Activated naive CD8-positive, alpha-beta T cell treated with anti-CD3 and anti-CD28 coated beads, Interleukin-2, amount 50 U/mL, for 16 hours (primary cell): ENCODE measurements around the gene NCAPD3.

Experiments
- DNase-seq: peaks from one replicate; pipeline ENCODE4 v3.0.0-alpha.2; 2020; ENCODE audit warnings: low read depth, low spot score

The NCAPD3 gene

GRCh38 chr11:134252346-134253187, 28.8 kb upstream of the NCAPD3 start:
- DNase-seq = no peak

DNA sequence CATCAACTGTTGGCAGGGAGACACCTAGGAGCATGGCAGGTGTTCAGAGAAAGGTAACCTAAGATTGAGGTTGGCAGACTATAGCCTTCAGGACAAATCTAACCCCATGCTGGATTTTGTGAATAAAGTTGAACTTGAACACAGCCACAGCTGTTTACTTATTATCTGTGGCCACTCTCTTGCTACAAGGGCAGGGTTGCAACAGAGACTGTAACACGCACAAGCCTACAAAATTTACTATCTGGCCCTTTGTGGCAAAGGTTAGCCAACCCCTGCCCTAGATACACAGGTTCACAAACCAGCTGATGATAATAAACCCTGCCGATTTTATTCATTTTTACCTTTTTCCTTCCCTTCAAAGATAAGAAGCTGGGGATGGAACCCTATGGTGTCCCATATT, 26.9 kb upstream of the NCAPD3 start:
- no peak for DNase-seq

- no peak for DNase-seq
Measured at GRCh38 chr11:134250246-134250645, 26.5 kb upstream of the NCAPD3 start.

- DNase-seq = no peak
Measured at GRCh38 chr11:134248910-134249480, 25.2 kb upstream of the NCAPD3 start.

DNA sequence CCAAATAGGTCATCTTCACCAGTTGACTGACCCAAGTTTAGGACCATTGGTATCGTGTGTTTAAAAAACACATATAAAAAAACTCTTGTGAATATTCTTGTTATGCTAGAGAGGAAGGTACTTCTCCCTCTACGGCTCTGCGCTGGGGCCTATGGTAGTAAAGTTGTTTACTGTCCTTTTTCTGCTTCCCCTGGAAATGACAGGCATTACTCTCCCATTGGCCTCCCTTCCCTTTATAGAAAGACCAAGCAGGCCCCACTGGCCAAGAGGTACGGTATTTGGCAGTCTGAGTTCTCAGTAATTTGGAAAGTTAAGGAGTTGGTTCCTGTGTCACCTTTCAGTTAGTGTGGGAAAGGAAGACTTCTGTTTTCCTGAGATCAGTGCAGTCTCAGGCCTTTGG, 22.9 kb upstream of the NCAPD3 start:
- no peak for DNase-seq

GRCh38 chr11:134246100-134246499, 22.3 kb upstream of the NCAPD3 start:
- DNase-seq = no peak

DNA sequence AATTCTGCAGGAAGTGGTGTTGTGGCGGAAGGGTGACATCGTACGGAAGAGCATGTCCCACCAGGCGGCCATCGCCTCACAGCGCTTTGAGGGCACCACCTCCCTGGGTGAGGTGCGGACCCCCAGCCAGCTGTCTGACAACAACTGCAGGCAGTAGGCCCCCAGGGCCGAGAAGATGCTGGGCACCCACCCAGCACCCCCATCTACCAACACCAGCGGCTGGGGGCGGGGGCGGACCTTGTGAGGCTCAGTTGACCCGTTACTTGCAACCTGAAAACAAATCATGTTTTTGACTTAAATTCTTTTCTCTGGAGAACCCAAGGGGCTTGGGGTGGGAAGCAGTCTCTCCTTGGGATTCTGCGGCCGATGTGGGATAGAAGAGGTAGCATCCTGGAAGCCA, 21.7 kb upstream of the NCAPD3 start:
- DNase-seq = no peak

DNA sequence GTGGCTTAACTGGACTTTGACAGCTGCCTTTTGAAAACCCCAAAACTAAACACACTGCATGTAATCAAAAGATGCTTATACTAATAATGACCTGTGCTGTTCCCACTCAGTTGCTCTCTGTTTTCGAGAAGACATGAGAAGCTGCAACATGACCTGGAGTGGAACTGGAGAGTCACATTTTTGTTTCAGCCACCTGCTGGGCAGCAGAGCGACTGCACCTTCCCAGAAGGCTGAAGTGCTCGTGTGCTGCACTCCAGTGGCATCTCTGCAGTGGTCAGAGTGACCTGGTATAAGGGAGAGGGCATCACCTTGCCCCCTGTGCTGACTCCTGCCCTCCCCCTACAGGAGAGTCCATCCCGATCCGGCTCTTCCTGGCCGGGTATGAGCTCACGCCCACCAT, 20.8 kb upstream of the NCAPD3 start:
- no peak for DNase-seq

DNA sequence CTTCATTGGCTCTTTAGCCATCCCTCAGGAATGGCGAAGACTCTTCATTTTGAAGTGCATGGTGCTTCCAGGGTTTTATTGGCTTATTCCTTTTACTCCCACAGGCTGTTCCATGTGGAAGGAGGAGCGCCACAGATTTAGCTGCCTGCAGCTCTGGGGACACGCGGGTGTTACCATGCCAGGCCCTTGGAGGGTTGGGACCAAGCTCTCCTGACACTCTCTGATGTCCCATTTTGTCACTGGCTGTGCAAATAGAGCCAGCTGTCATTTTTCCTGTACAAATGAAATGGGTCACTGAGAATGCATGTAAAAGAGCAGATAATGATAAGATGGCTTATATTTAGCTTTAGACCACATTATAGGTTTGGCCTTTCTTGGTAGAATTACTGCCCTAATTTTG, 20.1 kb upstream of the NCAPD3 start:
- DNase-seq = no peak

DNA sequence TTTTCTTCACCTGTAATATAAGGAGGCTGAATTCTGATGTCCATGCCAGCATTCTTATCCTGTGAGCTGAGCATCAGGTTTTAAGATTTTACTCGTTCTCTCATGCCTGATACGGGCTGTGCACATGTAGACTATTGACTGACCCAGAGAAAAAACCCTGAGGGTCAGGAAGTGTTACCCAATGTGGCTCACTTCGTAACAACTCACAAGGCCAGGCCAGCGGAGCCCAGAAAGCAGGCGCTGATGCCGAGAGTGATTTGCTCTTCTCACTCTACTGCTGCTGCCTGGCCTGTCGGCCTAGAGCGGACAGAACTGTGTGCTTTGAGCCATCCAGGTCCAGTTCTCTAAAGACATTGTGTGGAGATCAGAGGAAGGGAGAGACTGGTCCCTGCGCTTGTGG, 18.6 kb upstream of the NCAPD3 start:
- DNase-seq = no peak

- no peak for DNase-seq
Measured at GRCh38 chr11:134240592-134240991, 16.8 kb upstream of the NCAPD3 start.

DNA sequence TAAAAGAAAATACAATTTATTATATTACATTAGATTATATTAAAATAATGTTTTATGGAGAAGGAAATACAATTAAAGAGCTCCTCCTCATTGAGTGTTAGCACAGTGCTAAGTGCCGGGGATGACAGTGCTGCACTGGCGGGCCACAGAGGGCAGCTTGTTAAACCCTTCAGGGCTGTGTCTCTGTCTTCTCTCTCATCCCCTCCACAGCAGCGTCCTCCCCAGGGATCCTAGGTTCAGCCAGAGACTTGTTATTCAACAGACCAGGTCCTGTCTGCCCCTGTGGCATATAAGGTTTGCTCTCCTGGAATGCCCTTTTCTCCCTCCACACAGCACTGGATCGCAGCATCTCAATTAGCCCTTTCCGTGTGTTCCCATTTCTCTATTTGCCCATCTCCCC, 15.2 kb upstream of the NCAPD3 start:
- DNase-seq = no peak

DNA sequence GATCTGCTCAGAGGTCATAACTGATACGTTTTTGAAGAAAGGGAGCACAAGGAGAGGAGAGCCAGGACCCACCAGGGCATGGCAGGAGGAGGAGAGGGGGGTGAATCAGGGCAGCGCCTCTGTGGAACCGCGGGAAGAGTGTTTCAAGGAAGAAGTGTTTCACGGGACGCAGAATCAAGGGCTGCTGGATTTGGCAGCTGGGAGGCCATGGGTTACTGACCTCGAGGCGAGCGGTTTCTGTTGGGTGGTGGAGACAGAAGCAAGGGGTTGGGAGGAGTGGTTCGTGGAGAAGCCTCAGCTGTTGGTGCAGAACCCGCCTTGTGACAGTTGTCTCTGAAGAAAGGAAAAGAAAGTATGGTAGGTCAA, 13.8 kb upstream of the NCAPD3 start:
- DNase-seq = no peak

DNA sequence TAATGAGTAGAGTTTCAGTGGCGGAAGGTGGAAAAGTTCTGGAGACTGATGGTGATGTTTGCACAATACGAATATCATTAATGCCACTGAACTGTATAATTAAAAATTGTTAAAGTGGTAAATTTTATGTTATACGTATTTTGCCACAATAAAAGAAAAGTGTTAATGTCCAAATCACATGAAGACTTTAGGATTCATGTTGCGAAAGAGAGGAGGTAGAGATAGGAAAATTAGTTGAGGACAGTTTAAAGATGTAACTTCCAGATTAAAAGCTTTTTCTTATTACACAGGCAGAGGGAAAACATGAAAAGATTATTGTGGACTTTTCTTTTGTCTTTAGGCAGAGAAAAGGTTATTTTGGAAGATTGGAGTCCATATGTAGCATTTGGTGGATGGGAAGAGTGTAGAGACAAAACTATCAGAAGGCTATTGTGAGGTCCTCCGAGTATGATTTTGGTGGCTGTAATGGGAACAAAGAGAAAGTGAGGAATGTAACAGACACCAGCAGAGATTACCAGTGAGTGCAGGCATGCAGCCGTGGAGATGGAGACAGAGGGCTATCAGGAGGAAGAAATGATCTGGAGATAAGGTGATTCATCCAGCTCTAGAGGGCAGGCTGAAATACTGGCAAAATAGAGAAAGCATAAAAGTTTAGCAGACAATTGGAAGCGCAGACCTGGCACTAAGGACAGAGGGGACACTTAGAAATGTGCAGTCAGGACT, 13.2 kb upstream of the NCAPD3 start:
- DNase-seq = no peak

DNA sequence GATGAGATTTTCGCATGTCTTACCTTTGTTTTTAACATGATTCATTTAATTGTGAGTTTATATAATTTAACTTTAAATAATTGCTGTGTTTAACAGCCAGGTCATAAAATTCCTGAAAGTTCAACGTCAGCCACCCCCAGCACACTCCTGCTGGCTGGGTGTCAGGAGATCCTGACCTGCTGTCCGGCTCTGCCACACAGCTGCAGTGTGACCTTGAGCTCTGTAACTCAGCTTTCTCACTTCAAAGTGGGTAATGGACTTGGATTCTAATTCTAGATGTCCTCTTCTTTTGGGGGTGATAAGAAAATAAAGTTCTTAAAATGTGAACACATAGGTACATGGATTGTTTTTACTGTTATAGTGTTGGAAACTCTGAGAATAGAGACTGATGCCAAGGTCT, 11.6 kb upstream of the NCAPD3 start:
- DNase-seq = no peak

- DNase-seq = no peak
Measured at GRCh38 chr11:134233729-134234179, 10.0 kb upstream of the NCAPD3 start.

GRCh38 chr11:134231958-134232659, 8.3 kb upstream of the NCAPD3 start:
- no peak for DNase-seq

GRCh38 chr11:134230339-134230738, 6.6 kb upstream of the NCAPD3 start:
- no peak for DNase-seq

DNA sequence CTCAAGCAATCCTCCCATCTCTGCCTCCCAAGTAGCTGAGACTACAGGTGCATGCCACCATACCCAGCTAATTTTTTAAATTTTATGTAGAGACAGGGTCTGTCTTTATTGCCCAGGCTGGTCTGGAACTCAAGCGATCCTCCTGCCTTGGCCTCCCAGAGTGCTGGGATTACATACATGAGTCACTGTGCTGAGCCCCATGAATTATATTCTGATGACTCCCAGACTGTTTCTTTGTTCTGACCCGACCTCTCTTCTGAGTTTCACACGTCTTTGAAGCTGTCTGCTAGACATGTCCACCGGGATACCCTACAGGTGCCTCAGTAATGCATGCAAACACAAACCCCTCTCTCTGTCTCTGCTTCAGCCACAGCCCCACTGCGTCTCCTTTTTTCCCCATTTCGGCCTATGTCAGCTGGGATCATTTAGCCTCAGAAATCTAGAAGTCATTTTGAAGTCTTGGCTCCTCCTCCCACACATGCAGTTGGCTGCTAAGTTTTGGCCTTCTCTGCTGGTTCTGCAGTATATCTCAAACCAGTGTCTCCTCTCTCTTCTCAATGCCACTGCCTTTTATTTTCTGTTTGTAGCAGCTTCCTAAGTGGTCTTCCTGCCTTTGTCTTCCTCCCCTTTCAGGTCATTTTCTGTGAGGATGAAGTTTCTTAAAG, 5.5 kb upstream of the NCAPD3 start:
- no peak for DNase-seq

DNA sequence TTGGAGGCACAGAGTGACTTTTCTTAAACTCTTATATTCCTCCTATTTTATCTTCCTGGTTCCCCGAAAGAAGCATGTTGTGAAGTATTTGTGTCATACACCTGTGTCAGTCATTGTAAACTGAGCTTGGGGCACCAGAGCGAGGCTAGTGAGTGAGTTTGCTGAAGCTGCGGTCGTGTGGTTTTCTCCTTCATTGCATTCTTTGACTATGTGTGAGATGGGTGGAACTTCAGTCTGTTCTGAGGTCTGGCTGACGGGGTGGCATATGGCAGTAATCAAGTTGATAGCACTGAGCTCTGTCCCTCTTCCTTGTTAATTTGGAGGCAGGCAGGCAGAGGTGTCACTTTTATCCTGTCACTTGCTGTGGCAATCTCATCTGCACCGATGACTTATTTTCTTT, 4.9 kb upstream of the NCAPD3 start:
- no peak for DNase-seq

- DNase-seq = no peak
Measured at GRCh38 chr11:134226806-134227325, 3.1 kb upstream of the NCAPD3 start.
